MM.1S (cell line): Measurements from ENCODE around the gene MISFA.
"Not testable (repeated sequence)": the region's sequence is repeated elsewhere in the genome, so short reads cannot be mapped to it uniquely, and the experiment has no call there.

Experiments
- DNase-seq: peaks from one replicate; pipeline ENCODE4 v3.0.0-alpha.2; 2015
- H2AFZ ChIP-seq: fragments of 300-600 bp; sonication (generic); 2 replicates; pipeline ENCODE4 v1.6.0; 2016; ENCODE audit warnings: antibody characterized with exemption, low read length
- H3F3A ChIP-seq: fragments of 300-600 bp; sonication (generic); 2 replicates; pipeline ENCODE4 v1.6.1; 2016; ENCODE audit warnings: mild to moderate bottlenecking, antibody characterized with exemption, low read length, moderate library complexity, mixed read lengths; ENCODE audit not compliant: insufficient read depth
- H3K27ac ChIP-seq: fragments of 300-600 bp; sonication (generic); 2 replicates; pipeline ENCODE4 v1.5.1; 2016; ENCODE audit warnings: mild to moderate bottlenecking, low read length
- H3K27me3 ChIP-seq: fragments of 300-600 bp; sonication (generic); replicated peaks from 2 replicates; pipeline ENCODE4 v1.6.0; 2016; ENCODE audit warnings: low read length; ENCODE audit not compliant: insufficient read depth
- H3K36me3 ChIP-seq: fragments of 300-600 bp; sonication (generic); replicated peaks from 2 replicates; pipeline ENCODE4 v1.6.1; 2016; ENCODE audit warnings: mild to moderate bottlenecking, low read length, mixed read lengths; ENCODE audit not compliant: insufficient read depth
- H3K4me1 ChIP-seq: fragments of 300-600 bp; sonication (generic); 2 replicates; pipeline ENCODE4 v1.6.1; 2016; ENCODE audit warnings: low read length, mixed read lengths
- H3K4me2 ChIP-seq: fragments of 300-600 bp; sonication (generic); 2 replicates; pipeline ENCODE4 v1.6.0; 2016; ENCODE audit warnings: low read depth, low read length
- H3K4me3 ChIP-seq: fragments of 300-600 bp; sonication (generic); 2 replicates; pipeline ENCODE4 v1.5.1; 2016; ENCODE audit warnings: low read length, mixed read lengths
- H3K79me2 ChIP-seq: fragments of 300-600 bp; sonication (generic); 2 replicates; pipeline ENCODE4 v1.6.1; 2016; ENCODE audit warnings: mixed run types, low read length, mixed read lengths
- H3K9ac ChIP-seq: fragments of 300-600 bp; sonication (generic); 2 replicates; pipeline ENCODE4 v1.6.1; 2016; ENCODE audit warnings: low read length, mixed read lengths
- H3K9me2 ChIP-seq: fragments of 300-600 bp; sonication (generic); replicated peaks from 2 replicates; pipeline ENCODE4 v1.6.1; 2016; ENCODE audit warnings: mild to moderate bottlenecking, low read length, mixed read lengths; ENCODE audit not compliant: insufficient read depth
- H3K9me3 ChIP-seq: fragments of 300-600 bp; sonication (generic); replicated peaks from 2 replicates; pipeline ENCODE4 v1.6.1; 2016; ENCODE audit warnings: mild to moderate bottlenecking, low read length, mixed read lengths; ENCODE audit not compliant: insufficient read depth
- H4K20me1 ChIP-seq: fragments of 300-600 bp; sonication (generic); 2 replicates; pipeline ENCODE4 v1.6.1; 2016; ENCODE audit warnings: mild to moderate bottlenecking, low read length, moderate library complexity, mixed read lengths; ENCODE audit not compliant: insufficient read depth
- CTCF ChIP-seq: fragments of 300-600 bp; sonication (generic); IDR thresholded peaks from 2 replicates; pipeline ENCODE4 v1.5.1; 2016; ENCODE audit warnings: antibody characterized with exemption, low read length, mixed read lengths
- EZH2 ChIP-seq: fragments of 300-600 bp; sonication (generic); optimal IDR thresholded peaks from 2 replicates; pipeline ENCODE3; 2017; ENCODE audit warnings: low read depth, mild to moderate bottlenecking, antibody characterized with exemption, low read length, mixed read lengths
- EZH2phosphoT487 ChIP-seq: fragments of 300-600 bp; sonication (generic); IDR thresholded peaks from 2 replicates; pipeline ENCODE4 v1.6.1; 2018; ENCODE audit warnings: antibody characterized with exemption, low read length

The MISFA gene

GRCh38 chr11:18588297-18589252, 11.0 kb upstream of the MISFA start, which contains the start of gene UEVLD:
Gene UEVLD (minus strand): TSS chr11:18588734. CDS start chr11:18588654, 80 bp downstream.
- peak within 1 kb of the TSS; percentile 88 for H3K4me3 ChIP-seq
- H3F3A ChIP-seq = no peaks in the 10 kb centered on the region
- no peak for TF ChIP-seq EZH2
- TF ChIP-seq EZH2phosphoT487 = no peak
- TF ChIP-seq CTCF = no peak
- H3K27ac ChIP-seq = no peak within 1 kb of the TSS
- H3K9me3 ChIP-seq = no peaks in the 10 kb centered on the region
- peak within 1 kb of the TSS; percentile 66 for H3K4me2 ChIP-seq
- no peaks in the 10 kb centered on the region for H3K36me3 ChIP-seq
- no peaks in the 10 kb centered on the region for H4K20me1 ChIP-seq
- H3K27me3 ChIP-seq = no peaks in the 10 kb centered on the region
- H3K9me2 ChIP-seq = no peaks in the 10 kb centered on the region
- peaks cover 14% of the 10 kb centered on the region for H3K4me1 ChIP-seq
- peak; percentile 67 for DNase-seq
- H3K79me2 ChIP-seq = peaks cover 14% of the 10 kb centered on the region
- peak within 1 kb of the TSS; percentile 69 for H3K9ac ChIP-seq
- peak within 1 kb of the TSS; percentile 80 for H2AFZ ChIP-seq

GRCh38 chr11:18590571-18590970, 9.0 kb upstream of the MISFA start:
- H3F3A ChIP-seq = no peaks in the 10 kb centered on the region
- DNase-seq = no peak
- H3K4me1 ChIP-seq = peaks cover 14% of the 10 kb centered on the region
- H3K4me2 ChIP-seq = no peak overlapping the region
- no peaks in the 10 kb centered on the region for H3K36me3 ChIP-seq
- no peaks in the 10 kb centered on the region for H3K9me3 ChIP-seq
- H3K9ac ChIP-seq = no peak overlapping the region
- H3K79me2 ChIP-seq = peaks cover 14% of the 10 kb centered on the region
- H3K27ac ChIP-seq = no peak overlapping the region
- TF ChIP-seq CTCF (no peak), EZH2phosphoT487 (no peak), EZH2 (no peak)
- H2AFZ ChIP-seq = no peak overlapping the region
- H3K9me2 ChIP-seq = no peaks in the 10 kb centered on the region
- no peak overlapping the region for H3K4me3 ChIP-seq
- no peaks in the 10 kb centered on the region for H4K20me1 ChIP-seq
- H3K27me3 ChIP-seq = no peaks in the 10 kb centered on the region

- not testable (repeated sequence) for H3K9me3 ChIP-seq, H3K27me3 ChIP-seq, H3K9ac ChIP-seq, H3K4me2 ChIP-seq, H3F3A ChIP-seq, H3K36me3 ChIP-seq, DNase-seq, H3K4me3 ChIP-seq, H3K27ac ChIP-seq, H4K20me1 ChIP-seq, H3K9me2 ChIP-seq, H2AFZ ChIP-seq, H3K79me2 ChIP-seq
- H3K4me1 ChIP-seq = peaks cover 11% of the 10 kb centered on the region
Measured at GRCh38 chr11:18594088-18594487, 5.5 kb upstream of the MISFA start.
